Ureter (tissue), 1 donor: Measurements from ENCODE around the gene TMEM132C. TPM values are rescaled to one million over a fixed set of nuclear protein-coding genes. Genes with fewer than 3 reads are reported as not detected.

Experiments
- DNase-seq: peaks from one replicate; pipeline ENCODE4 v3.0.0-alpha.2; 2020; ENCODE audit warnings: low spot score
- total RNA-seq: library from RNA; stranded (reverse); gene quantifications from one replicate; pipeline ENCODE4 v1.2.4, GENCODE V29; 2023
- donor health status: DM: yes; HTN: yes; CAD: no.

TMEM132C gene
- total RNA-seq, 1 donor from 2014 or later: 12.6 TPM

DNA sequence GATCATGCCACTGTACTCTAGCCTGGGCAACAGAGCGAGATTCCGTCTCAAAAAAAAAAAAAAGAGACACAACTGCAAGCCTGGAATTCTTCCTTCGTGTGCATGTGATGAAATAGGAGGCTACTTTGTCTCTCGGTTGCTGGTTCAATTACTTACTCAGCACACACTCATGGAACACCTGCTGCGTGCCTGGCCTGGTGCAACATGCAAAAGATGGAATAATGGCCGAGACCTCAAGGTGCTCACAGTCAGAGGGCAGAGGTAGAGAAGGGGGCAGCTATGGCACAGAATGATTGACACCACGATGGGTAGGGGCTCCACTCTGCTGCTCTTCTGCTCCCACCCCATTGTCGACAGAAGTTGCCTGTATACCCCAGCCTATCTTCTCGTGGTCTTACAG lies 444.5 kb downstream of the TMEM132C start:
- DNase-seq: no peak

DNA sequence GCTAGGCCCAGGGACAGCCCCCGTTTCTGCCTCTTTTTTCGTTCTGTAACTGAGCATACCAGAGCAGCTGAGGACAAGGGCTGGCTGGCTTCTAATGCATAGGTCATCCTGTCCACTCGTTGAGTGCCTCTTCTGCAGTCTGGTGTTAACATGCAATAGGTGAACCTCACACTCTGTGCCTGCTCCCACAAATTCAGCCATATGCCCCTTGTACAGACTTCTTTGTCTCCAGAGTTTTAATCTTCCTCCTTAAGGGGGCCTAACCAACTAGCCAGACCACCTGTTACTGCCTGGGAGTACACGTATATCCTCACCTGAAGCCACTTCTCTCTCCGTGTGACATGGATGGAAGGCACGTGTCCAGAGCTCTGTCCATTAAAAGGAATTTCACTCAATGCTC lies 445.7 kb downstream of the TMEM132C start:
- no peak for DNase-seq

DNA sequence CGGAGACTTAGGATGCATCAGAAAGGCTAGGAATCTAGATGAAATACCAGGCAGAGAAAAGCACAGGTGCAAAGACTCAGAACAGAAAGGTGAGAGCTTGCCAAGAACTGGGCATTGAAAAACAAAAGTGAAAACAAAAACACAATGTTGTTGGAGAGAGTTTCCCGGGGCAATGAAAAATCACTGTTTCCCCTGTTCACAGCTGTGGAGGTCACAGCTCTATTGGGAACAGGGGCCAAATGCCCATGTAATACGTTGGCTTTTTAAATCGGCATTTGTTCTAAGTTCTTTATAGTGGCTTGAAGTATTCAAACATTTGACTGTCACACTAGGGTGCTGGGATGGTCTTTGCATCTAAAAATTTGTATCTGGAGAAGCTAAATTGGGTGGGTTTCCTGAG lies 448.5 kb downstream of the TMEM132C start:
- DNase-seq: no peak

DNA sequence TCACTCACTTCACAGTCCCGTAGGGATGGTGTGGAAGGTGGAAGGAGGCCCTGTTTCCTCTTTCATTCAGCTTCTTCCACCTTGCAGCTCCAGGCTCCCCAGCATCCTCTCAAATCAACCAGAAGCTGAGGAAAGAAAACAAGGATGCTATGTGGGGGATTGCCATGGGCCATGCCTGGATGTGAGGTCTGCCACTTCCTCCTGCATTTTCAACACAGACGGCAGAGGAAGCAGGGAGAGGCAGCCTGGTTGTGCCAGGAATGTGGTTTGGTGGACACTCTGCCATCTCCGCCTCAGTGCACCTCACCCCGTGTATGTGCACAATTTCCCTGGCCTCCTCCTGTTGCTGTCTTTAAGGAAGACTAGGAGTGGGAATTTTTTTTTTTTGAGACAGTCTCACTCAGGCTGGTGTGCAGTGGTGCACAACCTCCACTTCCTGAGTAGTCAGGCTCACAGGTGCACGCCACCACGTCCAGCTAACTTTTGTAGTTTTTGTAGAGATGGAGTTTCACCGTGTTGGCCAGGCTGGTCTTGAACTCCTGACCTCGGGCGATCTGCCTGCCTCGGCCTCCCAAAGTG lies 457.6 kb downstream of the TMEM132C start:
- no peak for DNase-seq

DNA sequence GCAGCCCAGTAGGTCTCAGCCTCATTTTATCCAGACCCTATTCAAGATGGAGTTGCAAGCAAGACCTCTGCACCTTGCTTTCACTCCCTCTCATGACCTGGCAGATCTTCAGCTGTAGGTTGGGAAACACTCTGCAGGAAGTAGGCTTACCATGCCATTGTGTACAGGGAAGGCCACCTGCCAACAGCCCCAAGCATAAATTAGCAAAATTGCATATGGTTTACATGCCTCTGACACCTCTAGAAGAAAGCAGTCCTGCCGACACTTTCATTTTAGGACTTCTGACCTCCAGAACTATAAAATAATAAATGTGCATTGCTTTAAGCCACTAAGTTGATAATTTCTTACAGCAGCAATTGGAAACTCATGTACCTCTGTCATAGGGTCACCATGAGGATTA lies 459.9 kb downstream of the TMEM132C start:
- DNase-seq: no peak

DNA sequence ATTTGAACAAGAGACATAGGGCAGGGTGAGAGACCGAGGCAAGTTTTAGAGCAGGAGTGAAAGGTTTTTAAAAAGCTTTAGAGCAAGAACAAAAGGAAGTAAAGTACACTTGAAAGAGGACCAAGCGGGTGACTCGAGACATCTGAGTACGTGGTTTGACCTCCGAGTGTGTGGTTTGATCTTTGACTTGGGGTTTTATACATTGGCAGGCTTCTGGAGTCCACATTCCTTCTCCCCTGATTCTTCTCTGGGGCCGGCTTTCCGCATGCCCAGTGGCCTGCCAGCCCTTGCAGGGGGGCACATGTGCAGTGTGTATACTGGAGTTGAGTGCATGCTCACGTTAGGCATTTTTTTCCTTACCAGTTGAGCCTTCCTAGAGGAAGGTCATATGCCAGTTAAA lies 460.5 kb downstream of the TMEM132C start:
- no peak for DNase-seq

DNA sequence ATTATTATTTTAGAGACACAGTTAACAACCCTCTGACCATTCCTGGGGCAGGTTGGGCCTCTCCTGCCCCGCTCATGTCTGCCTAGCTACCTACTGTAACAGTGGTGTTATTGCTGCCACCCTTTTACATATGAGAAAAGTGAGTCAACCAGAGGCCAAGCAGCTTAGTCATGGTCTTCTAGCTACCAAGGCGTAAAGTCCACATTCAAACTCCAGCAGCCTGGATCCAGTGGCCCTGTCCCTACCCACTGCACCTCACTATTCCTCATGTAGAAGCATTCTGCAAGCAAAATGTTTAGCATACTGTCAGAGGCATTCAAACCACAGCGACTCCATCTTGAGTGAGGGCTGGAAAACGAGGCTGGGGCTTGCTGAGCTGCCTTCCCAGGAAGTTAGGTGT lies 461.0 kb downstream of the TMEM132C start:
- DNase-seq: no peak

DNA sequence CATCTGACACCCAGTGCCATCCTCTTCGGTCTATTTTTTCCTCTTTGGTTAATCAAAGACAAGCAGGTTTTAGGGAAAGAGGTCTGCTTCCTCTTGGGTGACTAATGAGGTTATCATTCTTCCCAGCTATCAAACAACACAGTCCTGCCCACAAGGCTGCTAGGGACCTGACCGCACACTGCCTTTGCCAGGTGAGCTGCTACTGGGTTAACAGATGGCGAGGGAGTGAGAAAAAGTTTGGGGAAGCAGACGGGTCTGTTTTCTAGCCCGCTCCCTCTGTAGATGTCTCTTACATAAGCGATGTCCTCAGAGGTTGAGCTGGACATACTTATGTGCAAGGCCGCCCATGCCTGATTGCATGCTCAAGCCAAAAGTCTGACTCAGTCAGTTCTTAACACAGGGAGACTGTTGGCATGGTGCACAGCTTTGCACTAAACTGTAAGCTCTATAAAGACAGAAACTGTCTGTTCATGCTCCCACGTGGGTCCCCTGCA lies 462.7 kb downstream of the TMEM132C start:
- DNase-seq: no peak

DNA sequence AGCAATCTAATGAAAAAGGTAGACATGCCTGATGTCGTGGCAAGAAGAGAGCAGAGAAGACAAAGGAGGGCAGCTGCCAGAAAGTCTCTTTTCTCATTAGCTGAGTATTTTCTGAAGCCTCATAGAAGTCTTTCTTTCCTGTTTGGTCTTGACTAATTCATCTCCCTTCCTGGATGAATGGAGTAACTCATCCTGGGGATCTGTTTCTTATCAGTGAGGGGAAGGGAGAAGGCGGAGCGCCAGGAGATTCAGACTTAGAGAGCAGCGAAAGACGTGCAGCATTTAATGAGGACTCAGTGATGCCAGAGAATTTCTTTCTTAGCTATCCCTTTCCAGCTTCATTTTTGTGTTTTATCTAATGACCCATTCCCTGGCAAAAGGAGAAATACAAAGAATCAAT lies 467.4 kb downstream of the TMEM132C start:
- no peak for DNase-seq

DNA sequence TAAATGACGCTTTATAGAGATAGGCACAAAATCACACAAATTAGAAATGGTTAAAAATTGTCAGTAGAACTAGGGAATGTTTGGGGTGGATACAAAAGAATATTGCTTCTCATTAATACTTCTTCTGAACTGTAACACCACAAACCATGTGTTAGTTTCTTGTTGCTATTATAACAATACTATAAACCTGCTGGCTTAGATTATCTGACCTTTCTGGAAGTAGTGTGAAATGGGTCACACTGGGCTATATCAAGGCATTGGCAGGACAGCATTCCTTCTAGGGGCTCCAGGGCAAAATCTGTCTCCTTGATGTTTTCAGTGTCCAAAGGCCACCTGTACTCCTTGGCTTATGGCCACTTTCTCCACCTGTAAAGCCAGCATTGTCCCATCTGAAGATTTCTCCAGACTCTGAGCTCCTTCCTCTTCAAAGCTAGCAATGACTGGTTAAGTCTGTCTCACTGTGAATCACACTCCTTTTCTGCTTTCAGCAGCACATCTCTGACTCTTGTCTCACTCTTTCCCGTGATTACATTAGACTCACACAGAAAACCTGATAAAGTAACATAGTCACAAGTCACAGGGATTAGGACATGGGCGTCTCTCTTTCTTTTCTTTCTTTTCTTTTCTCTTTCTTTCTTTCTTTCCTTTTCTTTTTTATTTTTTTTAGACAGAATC lies 470.5 kb downstream of the TMEM132C start:
- no peak for DNase-seq

DNA sequence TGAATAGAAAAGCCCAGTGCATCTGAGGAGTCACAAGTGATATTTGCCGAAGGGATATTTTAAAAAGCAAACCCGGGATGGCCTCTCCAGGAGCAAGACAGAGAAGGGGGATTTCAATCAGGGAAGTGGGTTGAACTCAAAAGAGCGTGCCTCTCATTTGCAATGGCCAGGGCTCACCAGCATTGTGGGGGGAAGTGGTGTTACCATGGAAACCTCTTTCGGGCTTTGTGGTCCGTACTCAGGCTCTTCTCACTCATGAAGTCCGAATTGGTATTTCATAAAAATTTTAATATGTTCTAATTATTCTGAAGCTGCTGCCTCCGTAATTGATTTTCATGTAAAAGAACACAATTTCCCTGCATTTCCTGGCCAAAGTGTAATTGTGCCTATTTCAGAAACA lies 476.9 kb downstream of the TMEM132C start:
- DNase-seq: no peak

DNA sequence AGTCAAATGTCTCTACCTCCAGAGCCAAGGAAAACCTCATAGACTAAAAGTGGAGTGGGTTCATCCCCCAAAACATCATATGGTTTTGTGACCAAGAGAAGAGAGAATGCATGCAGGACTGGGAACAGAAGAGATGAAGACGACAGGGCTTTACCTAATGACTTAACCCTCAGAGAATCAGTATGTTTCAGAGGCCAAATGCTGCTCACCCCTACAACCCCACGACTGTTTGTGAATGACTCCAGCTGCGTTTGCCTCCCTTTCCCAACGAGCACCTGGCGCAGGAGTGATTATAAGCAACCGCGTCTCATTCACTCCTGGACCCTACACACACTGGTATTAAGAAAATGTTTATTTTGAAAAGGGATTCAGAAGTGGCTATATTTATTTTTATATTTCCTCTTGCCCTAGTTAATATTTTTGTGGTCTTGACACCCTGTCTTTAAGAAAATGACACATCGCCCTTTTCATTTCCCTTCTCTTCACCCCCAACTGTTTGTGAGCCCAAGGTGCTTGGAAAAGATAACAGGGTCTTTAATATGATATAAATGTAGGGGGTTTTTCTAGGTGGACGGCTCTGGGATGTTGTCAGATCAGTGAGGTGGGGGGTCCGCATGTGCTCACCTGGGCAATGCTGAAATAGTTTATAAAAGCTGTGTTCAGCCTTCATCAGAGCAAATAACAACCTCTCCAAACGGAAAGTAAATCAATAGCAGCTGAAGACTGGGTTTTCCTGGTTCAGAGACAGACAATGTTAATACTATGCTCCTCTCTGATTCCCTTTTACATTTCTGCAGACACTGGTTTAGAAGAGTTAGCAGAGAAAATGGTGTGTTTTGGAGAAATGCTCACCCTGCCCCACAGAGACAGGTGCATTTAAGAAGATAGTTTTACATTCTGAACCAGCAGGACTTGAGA lies 479.1 kb downstream of the TMEM132C start:
- DNase-seq: no peak

DNA sequence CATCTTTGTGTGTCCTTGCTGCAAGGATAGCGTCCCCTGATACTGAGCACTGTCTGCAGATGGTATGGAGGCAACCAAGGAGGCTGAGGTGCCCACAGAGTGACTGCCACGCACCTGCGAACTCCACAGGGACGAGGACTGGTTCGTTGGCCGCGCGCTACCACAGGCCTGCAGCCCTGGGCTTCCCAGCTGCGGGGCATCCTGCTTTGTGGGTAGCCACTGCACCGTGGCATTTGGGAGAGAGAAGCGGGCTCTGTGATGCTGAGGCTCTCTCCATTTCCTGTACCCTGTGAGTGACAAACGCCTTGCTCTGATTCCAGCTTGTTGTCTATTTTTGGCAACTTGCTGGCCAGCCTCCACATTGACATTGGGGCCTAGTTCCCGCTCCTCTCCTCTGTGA lies 480.5 kb downstream of the TMEM132C start:
- DNase-seq: no peak

DNA sequence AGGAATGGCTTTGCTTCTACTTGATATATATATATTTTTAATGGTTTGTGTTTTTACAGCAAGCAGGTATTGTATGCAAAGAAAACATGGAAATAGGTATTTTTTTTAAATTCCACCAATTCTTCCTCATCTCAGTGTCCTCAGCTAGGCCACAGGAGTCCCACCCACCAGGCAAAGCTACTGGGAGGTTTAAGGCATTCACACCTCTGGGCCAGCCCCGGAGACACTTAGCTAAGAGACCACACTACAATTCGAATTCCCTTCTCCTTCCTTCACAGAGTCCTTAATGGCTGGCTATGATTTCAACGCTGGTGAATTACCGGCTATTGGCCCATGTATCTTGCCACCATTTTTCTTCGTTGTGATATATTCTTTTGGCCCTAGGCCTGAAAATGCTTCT lies 485.4 kb downstream of the TMEM132C start:
- no peak for DNase-seq

DNA sequence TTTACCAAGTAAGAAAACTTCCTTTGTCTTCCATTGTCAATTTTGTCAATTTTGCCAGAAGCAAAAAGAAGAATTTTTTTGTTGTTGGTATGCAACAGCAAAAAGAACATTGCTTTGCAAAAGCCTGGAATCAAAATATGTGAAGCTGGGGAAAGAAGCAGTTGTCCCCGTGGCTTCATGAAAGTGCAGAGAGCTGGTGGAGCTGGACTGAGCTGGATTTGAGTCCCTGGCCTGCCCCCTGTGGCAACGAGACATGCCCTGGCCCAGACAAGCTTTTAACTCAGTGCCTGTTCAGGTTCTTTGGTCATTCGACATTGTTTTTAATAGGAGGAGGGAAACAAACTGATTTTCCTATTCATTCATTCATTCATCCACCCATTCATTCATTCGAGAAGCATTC lies 486.5 kb downstream of the TMEM132C start:
- DNase-seq: no peak

DNA sequence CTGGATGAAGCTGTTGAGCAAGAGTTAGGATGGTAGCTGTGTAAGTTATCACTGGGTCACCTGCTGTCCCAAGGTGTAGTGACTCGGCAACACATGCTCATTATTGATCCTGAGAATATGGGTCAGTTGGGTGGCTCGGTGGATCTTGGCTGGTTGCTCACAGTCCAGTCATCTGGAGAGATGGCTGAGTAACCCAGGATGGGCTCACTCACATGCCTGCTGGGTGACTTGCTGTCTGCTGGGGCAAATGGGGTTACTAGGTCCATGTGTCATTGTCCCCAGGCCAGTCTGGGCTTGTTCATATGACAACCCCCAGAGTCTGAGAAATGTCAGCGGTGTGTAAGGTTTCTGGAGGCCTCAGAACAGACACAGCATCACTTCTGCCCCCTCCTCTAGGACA lies 487.3 kb downstream of the TMEM132C start:
- no peak for DNase-seq

DNA sequence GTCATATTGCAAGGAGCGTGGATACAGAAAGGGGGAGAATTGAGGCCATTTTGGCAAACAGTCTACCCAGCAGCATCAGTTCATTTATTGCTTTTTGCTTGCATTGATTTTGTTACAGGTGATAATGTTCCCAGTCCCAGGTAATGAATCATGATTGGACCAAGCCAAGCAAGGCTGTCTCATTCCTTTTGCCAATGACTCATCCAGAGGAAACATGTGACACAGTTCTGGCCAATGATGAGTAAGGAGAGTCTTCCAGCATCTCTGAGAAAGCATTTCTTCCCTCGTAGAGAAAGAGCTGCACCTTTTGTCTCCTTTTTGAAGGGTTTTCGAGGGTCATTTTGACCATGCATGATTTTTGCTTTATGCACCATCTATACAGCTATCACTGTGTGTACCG lies 488.6 kb downstream of the TMEM132C start:
- no peak for DNase-seq
